Prostate gland (tissue), 2 donors: ENCODE measurements around the gene FOXK2.

ENCODE experiments used
- POLR2AphosphoS5 ChIP-seq: sonication (generic); formaldehyde crosslinking; IDR thresholded peaks from one replicate; pipeline ENCODE4 v1.6.1; 2017; ENCODE audit warnings: antibody characterized with exemption
- TF ChIP-seq, protein P1 (sequence below), 4 experiments: fragments of 200-600 bp in 2 of 4; fragments of 450-650 bp in 2 of 4; sonication (generic) in 2 of 4; IDR thresholded peaks; 1 replicate in 3 of 4; 2 replicates in 1 of 4; pipeline ENCODE4 v1.5.1; 2016 to 2019; ENCODE audit warnings: antibody characterized with exemption in 4 of 4, mild to moderate bottlenecking in 2 of 4, moderate library complexity in 2 of 4

DNA sequence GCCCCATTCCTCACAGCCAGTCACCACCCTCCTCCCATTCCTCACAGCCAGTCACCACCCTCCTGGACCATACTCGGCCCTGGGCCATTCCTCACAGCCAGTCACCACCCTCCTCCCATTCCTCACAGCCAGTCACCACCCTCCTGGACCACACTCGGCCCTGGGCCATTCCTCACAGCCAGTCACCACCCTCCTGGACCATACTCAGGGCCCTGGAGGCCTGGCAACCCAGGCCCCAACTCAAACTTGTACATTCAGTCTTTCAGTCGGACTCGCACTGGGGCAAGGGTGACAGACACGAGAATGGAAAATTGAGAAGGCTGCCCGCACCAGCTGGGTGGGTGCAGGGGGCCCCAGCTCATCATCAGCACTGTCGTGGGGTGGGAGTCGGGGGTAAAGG is 30.4 kb upstream of the FOXK2 start:
- no peak for TF ChIP-seq POLR2AphosphoS5
- TF ChIP-seq, protein P1, sequence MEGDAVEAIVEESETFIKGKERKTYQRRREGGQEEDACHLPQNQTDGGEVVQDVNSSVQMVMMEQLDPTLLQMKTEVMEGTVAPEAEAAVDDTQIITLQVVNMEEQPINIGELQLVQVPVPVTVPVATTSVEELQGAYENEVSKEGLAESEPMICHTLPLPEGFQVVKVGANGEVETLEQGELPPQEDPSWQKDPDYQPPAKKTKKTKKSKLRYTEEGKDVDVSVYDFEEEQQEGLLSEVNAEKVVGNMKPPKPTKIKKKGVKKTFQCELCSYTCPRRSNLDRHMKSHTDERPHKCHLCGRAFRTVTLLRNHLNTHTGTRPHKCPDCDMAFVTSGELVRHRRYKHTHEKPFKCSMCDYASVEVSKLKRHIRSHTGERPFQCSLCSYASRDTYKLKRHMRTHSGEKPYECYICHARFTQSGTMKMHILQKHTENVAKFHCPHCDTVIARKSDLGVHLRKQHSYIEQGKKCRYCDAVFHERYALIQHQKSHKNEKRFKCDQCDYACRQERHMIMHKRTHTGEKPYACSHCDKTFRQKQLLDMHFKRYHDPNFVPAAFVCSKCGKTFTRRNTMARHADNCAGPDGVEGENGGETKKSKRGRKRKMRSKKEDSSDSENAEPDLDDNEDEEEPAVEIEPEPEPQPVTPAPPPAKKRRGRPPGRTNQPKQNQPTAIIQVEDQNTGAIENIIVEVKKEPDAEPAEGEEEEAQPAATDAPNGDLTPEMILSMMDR (IDR thresholded peaks at IDR 0.05), result no peak
